CD4-positive, alpha-beta T cell (primary cell): ENCODE measurements around the gene SIGLEC5. TPM values are rescaled to one million over a fixed set of nuclear protein-coding genes. Genes with fewer than 3 reads are reported as not detected.

ENCODE experiments used
- ATAC-seq: fragments of 200-7000 bp; cut with Tn5 transposase; one replicate; pipeline ENCODE4 v1.10.0; 2022; ENCODE audit warnings: mild to moderate bottlenecking; ENCODE audit not compliant: poor library complexity
- CTCF ChIA-PET: fragments of 350-600 bp; sonication (Branson Sonifier 250); formaldehyde crosslinking; loops from one replicate; lab custom pipeline; 2021; ENCODE audit warnings: antibody characterized with exemption, inconsistent platforms; lab: Charles Lee
- POLR2A ChIA-PET: fragments of 350-600 bp; sonication (Branson Sonifier 250); formaldehyde crosslinking; loops from one replicate; lab custom pipeline; 2021; ENCODE audit warnings: antibody characterized with exemption, inconsistent platforms; lab: Charles Lee
- DNase-seq, 14 experiments: peaks; one replicate each; pipeline ENCODE4 v3.0.0-alpha.2; 2013 to 2020; ENCODE audit warnings: mixed read lengths in 2 of 14
- H3K27ac ChIP-seq, 2 donors: one replicate each; pipeline versions ENCODE4 v1.5.1 to v1.7.0; 2013; ENCODE audit warnings: low read length in 2 of 2, low read depth in 1 of 2, mild to moderate bottlenecking in 1 of 2
- H3K27me3 ChIP-seq, 2 experiments: 1 replicate in 1 of 2; 2 replicates in 1 of 2; pipeline versions ENCODE4 v1.6.1 to v1.7.0; 2013; ENCODE audit warnings: low read length in 2 of 2, control low read depth in 1 of 2, mild to moderate bottlenecking in 1 of 2, moderate library complexity in 1 of 2; ENCODE audit not compliant: insufficient read depth in 2 of 2, control insufficient read depth in 1 of 2
- H3K36me3 ChIP-seq: one replicate; pipeline ENCODE4 v1.6.1; 2013; ENCODE audit warnings: low read length, control low read depth; ENCODE audit not compliant: insufficient read depth
- H3K4me1 ChIP-seq: one replicate; pipeline ENCODE4 v1.6.1; 2013; ENCODE audit warnings: low read length, control low read depth; ENCODE audit not compliant: insufficient read depth
- H3K4me3 ChIP-seq: one replicate; pipeline ENCODE4 v1.5.1; 2013; ENCODE audit warnings: mild to moderate bottlenecking, low read length, moderate library complexity
- H3K9me3 ChIP-seq, 2 experiments: 1 replicate in 1 of 2; 2 replicates in 1 of 2; pipeline versions ENCODE4 v1.6.1 to v1.7.0; 2013; ENCODE audit warnings: low read length in 2 of 2, mild to moderate bottlenecking in 2 of 2, control low read depth in 1 of 2, moderate library complexity in 1 of 2; ENCODE audit not compliant: control insufficient read depth in 1 of 2, insufficient read depth in 1 of 2
- H3K27ac Mint-ChIP-seq: one replicate; pipeline ENCODE4 v1.8.0; 2020; ENCODE audit warnings: mixed read lengths
- H3K27me3 Mint-ChIP-seq: one replicate; pipeline ENCODE4 v1.8.0; 2021; ENCODE audit warnings: mixed read lengths
- H3K36me3 Mint-ChIP-seq: one replicate; pipeline ENCODE4 v1.8.0; 2021; ENCODE audit warnings: low read depth, mixed read lengths
- H3K4me1 Mint-ChIP-seq: one replicate; pipeline ENCODE4 v1.8.0; 2021; ENCODE audit warnings: low read depth, mixed read lengths
- H3K4me3 Mint-ChIP-seq: one replicate; pipeline ENCODE4 v1.8.0; 2020; ENCODE audit warnings: mild to moderate bottlenecking, mixed read lengths
- H3K9me3 Mint-ChIP-seq: one replicate; pipeline ENCODE4 v1.8.0; 2020; ENCODE audit warnings: mixed read lengths
- CTCF ChIP-seq: fragments of 200-600 bp; IDR thresholded peaks from one replicate; pipeline ENCODE4 v1.8.0; 2022; ENCODE audit warnings: antibody characterized with exemption, mild to moderate bottlenecking
- intact Hi-C, 2 experiments: fragments of 100-400 bp; cut with DNase I in 1 of 2; cut with micrococcal nuclease in 1 of 2; formaldehyde crosslinking; loops; one replicate each; pipeline versions ENCODE4 v1.15.1 to v1.9.0; 2023 to 2025; cut with DNase I, micrococcal nuclease
- total RNA-seq, 174 experiments: library from RNA in 2 of 174; stranded (reverse) in 2 of 174; gene quantifications; one replicate each; pipeline ENCODE4 v1.2.3 and lab custom pipeline; 2021 to 2026

The SIGLEC5 gene
- total RNA-seq, 2 experiments from 2014 or later, result not detected

GRCh38 chr19:51644636-51645271 lies 14.6 kb upstream of the SIGLEC5 start:
- H3K27ac ChIP-seq, result no peak overlapping the region
- POLR2A ChIA-PET, result no interaction called here

GRCh38 chr19:51641648-51642047 lies 11.4 kb upstream of the SIGLEC5 start:
- Mint-ChIP-seq H3K4me3 (no peak overlapping the region), H3K4me1 (no peaks in the 10 kb centered on the region), H3K27me3 (peaks cover 68% of the 10 kb centered on the region), H3K27ac (no peak overlapping the region), H3K9me3 (no peaks in the 10 kb centered on the region), H3K36me3 (no peaks in the 10 kb centered on the region)
- Histone ChIP-seq H3K9me3 (peaks cover 0 to 9% of the 10 kb centered on the region in 2 experiments), H3K36me3 (no peaks in the 10 kb centered on the region), H3K27me3 (peaks cover 8 to 13% of the 10 kb centered on the region in 2 experiments), H3K4me1 (no peaks in the 10 kb centered on the region), H3K4me3 (no peak overlapping the region), H3K27ac (no peak overlapping the region)
- TF ChIP-seq CTCF, result no peak
- ATAC-seq (no peak), DNase-seq (no peak)
- ChIA-PET CTCF (no interaction called here), POLR2A (no interaction called here)
- intact Hi-C loops, result no loop called here

More at GRCh38 chr19:51644636-51645271, 14.6 kb upstream of the SIGLEC5 start:
- H3K9me3 ChIP-seq, result peaks cover 0 to 4% of the 10 kb centered on the region in 2 experiments
- Mint-ChIP-seq H3K36me3 (no peaks in the 10 kb centered on the region), H3K4me3 (no peak overlapping the region), H3K27ac (no peak overlapping the region), H3K27me3 (peaks cover 60% of the 10 kb centered on the region), H3K9me3 (no peaks in the 10 kb centered on the region), H3K4me1 (no peaks in the 10 kb centered on the region)
- no peak for ATAC-seq
- no peak for DNase-seq
- CTCF ChIA-PET, result interaction anchor here (1.4 kb wide), 1 partner anchor 10 kb away, joined by 3 read pairs; no protein-coding TSS in a partner anchor
- TF ChIP-seq CTCF, result no peak
- H3K4me3 ChIP-seq, result peak overlapping the region; percentile 14
- H3K27me3 ChIP-seq, result peaks cover 10 to 12% of the 10 kb centered on the region in 2 experiments
- H3K36me3 ChIP-seq, result no peaks in the 10 kb centered on the region
- intact Hi-C loops, result no loop called here
- no peaks in the 10 kb centered on the region for H3K4me1 ChIP-seq

- Mint-ChIP-seq H3K27me3 (peaks cover 67% of the 10 kb centered on the region), H3K27ac (no peak overlapping the region), H3K4me1 (no peaks in the 10 kb centered on the region), H3K4me3 (no peak overlapping the region), H3K36me3 (no peaks in the 10 kb centered on the region), H3K9me3 (no peaks in the 10 kb centered on the region)
- no peak overlapping the region for H3K4me3 ChIP-seq
- CTCF ChIA-PET, result no interaction called here
- H3K4me1 ChIP-seq, result no peaks in the 10 kb centered on the region
- POLR2A ChIA-PET, result no interaction called here
- H3K27me3 ChIP-seq, result peaks cover 8 to 12% of the 10 kb centered on the region in 2 experiments
- H3K36me3 ChIP-seq, result no peaks in the 10 kb centered on the region
- TF ChIP-seq CTCF, result no peak
- H3K9me3 ChIP-seq, result peaks cover 0 to 9% of the 10 kb centered on the region in 2 experiments
- ATAC-seq (no peak), DNase-seq (no peak)
- no peak overlapping the region for H3K27ac ChIP-seq
- intact Hi-C loops, result no loop called here
These were observed 10.2 kb upstream of the SIGLEC5 start for GRCh38 chr19:51640386-51640785.
